Stimulated activated memory B cell treated with anti-CD40 and anti-IgM and Interleukin-4, amounts not matched to agents 10 μg/mL and 1 μg/mL and 100 μg/mL, for 72 hours (primary cell): ENCODE measurements around the gene GABARAP.
A peak's percentile ranks its signal among the peaks of the same experiment; 100 is the strongest.
"Not testable (repeated sequence)": the region's sequence is repeated elsewhere in the genome, so short reads cannot be mapped to it uniquely, and the experiment has no call there.

Experiments
- ATAC-seq: fragments of 150-1000 bp; cut with Tn5 transposase; 2 replicates; pipeline ENCODE4 v1.10.0; 2021
- H3K27ac Mint-ChIP-seq: one replicate; pipeline ENCODE4 v1.8.0; 2022; ENCODE audit warnings: mild to moderate bottlenecking, mixed read lengths
- H3K27me3 Mint-ChIP-seq: one replicate; pipeline ENCODE4 v1.8.0; 2022; ENCODE audit warnings: mixed read lengths
- H3K36me3 Mint-ChIP-seq: one replicate; pipeline ENCODE4 v1.8.0; 2022; ENCODE audit warnings: mixed read lengths
- H3K4me1 Mint-ChIP-seq: one replicate; pipeline ENCODE4 v1.8.0; 2022; ENCODE audit warnings: mixed read lengths
- H3K4me3 Mint-ChIP-seq: one replicate; pipeline ENCODE4 v1.8.0; 2022; ENCODE audit warnings: mild to moderate bottlenecking, moderate library complexity, mixed read lengths
- H3K9me3 Mint-ChIP-seq: one replicate; pipeline ENCODE4 v1.8.0; 2022; ENCODE audit warnings: mixed read lengths

The GABARAP gene

DNA sequence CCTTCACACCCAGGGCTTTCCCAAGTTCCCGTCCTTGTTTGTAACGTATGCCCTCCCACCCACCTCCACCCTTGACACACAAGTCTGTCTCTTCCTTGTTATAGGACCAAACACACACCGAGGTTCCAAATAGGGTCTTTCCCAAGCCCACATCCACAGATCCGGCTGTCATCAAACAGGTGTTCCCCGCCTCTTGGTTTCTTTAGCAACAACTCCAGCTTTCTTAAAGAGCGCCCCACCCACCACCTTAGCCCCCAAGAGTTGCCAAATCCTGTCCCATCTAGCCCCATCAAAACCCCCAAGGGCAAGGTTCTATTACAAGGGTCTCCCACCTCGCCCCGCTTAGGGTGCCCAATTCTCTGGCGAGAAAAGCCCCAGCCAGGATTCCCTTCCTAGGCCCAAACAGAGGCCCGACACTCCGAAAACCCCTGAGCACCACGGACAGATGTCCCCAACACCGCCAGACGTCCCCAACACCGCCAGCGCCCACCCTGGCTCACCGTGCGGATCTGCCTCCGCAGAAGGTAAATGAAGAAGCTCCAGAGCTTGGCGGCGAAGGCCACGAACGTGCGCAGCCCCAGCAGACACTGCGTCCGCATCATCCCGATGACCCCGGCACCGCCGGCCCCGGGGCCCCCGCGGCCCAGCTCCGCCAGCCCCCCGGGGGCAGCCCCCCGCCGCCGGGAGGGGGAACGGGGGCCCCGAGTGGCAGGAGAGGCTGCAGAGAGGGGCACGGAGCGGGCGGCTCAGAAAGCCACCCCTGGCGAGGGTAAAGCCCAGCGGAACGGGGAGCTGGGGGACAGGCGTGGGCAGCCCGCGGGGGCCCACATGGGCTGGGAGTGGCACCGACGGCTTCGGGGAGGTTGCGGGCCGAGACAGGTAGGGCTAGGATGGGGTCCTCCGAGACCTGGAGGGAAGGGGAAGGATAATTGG is 8.7 kb upstream of the GABARAP start:
- peak overlapping the region; percentile 98 for H3K27ac Mint-ChIP-seq
- H3K27me3 Mint-ChIP-seq: no peaks in the 10 kb centered on the region
- H3K4me3 Mint-ChIP-seq: peak overlapping the region; percentile 91
- H3K36me3 Mint-ChIP-seq: peaks cover 39% of the 10 kb centered on the region
- H3K9me3 Mint-ChIP-seq: no peaks in the 10 kb centered on the region
- peak; percentile 6 for ATAC-seq
- peaks cover 47% of the 10 kb centered on the region for H3K4me1 Mint-ChIP-seq

DNA sequence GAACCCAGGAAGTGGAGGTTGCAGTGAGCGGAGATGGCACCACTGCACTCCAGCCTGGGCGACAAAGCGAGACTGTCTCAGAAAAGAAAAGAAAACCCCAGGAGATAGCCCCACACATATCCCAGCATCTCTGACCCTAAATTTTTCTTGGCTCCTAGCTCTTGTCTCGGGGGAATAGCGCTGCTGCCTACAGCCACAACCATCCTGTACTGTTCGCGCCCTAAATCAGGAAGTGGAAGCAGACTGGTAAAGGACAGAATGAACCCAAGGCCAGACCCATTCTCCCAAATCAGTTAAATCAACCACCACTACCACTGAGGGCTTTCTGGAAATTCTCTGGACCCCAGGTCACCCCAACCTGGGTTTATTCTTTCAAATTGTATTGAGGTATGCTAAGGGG is 7.6 kb upstream of the GABARAP start:
- Mint-ChIP-seq H3K4me3 (peak overlapping the region; percentile 91), H3K36me3 (peaks cover 39% of the 10 kb centered on the region), H3K9me3 (no peaks in the 10 kb centered on the region), H3K27ac (peak overlapping the region; percentile 98), H3K4me1 (peaks cover 45% of the 10 kb centered on the region), H3K27me3 (no peaks in the 10 kb centered on the region)
- no peak for ATAC-seq

DNA sequence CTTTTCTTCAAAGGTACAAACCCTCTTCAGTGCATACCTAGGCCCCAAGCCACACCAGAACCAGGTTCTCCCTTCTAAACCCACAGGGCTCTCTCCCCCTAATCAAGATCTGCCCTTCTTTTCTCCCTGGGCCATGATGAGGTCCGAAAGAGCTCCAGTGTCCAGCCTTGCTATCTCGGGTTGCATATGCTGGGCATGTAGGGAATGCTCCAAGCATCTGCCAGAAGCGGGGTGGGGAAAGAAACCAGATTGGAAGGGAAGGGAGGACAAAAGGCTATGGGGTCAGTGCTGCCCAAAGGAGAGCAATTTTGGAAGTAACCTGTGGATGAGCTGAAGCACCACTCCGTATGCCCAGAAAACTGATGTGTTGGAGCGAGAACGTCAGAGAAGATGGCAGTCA is 7.0 kb upstream of the GABARAP start:
- Mint-ChIP-seq H3K9me3 (no peaks in the 10 kb centered on the region), H3K4me3 (peak overlapping the region; percentile 91), H3K4me1 (peaks cover 40% of the 10 kb centered on the region), H3K36me3 (peaks cover 39% of the 10 kb centered on the region), H3K27me3 (no peaks in the 10 kb centered on the region), H3K27ac (peak overlapping the region; percentile 98)
- no peak for ATAC-seq

DNA sequence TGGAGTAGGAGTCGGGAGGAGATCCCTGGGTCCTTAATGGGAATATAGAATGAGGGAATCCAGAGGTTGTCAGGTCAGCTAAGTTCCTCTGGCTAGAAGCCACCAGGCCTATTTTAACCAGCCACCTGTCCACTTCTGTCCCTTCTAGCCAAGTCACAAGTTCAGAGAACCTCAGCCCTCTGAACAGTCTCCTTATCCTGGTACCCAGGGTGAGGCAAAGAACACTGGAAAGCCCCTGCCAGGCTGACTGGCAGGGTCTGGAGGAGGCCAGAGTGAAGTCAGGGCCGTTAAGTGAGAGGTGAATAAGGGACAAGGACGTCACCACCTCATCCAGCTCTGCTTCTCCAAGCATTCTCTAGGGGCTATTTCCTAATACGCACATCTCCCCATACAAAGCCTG is 6.5 kb upstream of the GABARAP start:
- ATAC-seq: no peak
- no peak overlapping the region for H3K27ac Mint-ChIP-seq
- H3K36me3 Mint-ChIP-seq: peaks cover 39% of the 10 kb centered on the region
- peaks cover 40% of the 10 kb centered on the region for H3K4me1 Mint-ChIP-seq
- H3K9me3 Mint-ChIP-seq: no peaks in the 10 kb centered on the region
- H3K27me3 Mint-ChIP-seq: no peaks in the 10 kb centered on the region
- H3K4me3 Mint-ChIP-seq: no peak overlapping the region

DNA sequence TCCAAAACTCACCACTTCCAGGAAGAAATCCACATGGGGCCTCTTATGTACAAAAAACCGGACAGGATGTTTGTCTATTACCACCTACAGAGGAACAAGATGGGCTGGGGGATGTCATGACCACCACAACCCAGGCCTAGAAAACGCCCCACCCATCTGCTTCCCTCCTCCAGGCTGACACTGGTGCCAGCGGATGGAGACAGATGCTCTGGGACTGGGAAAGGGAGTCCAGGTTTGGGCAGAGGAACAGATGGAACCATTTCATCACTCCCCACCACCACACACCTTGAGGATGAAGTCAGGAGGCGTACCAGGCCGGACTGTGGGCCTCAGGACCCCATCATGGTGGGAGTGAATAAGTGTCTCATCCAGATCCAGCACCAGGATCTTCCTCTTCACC is 4.5 kb upstream of the GABARAP start:
- Mint-ChIP-seq H3K4me1 (peaks cover 40% of the 10 kb centered on the region), H3K36me3 (peaks cover 39% of the 10 kb centered on the region), H3K27me3 (no peaks in the 10 kb centered on the region), H3K9me3 (no peaks in the 10 kb centered on the region), H3K4me3 (no peak overlapping the region), H3K27ac (no peak overlapping the region)
- ATAC-seq: no peak

DNA sequence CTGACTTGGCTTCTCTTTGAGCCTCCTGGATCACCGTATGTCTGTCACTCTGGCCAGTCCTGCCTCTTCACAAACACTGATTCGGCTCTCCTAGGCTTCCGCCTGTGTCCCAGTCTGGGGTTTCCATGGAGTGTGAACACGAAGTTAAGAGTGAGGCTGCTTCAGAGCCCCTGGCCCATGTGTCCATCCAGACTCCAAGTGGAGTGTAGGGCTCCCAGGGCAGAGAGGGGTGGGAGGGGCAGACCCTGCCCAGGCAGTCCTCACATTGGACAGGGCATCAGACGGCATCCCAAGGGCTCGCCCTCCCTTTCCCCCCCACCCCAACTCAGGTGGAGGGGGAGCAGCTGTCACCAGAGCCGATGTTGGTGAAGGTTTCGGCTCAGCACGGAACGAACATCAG is 1.6 kb upstream of the GABARAP start:
- Mint-ChIP-seq H3K4me1 (peaks cover 40% of the 10 kb centered on the region), H3K27ac (peak overlapping the region; percentile 94), H3K36me3 (peaks cover 46% of the 10 kb centered on the region)
- not testable (repeated sequence) for H3K9me3 Mint-ChIP-seq, ATAC-seq, H3K27me3 Mint-ChIP-seq, H3K4me3 Mint-ChIP-seq

DNA sequence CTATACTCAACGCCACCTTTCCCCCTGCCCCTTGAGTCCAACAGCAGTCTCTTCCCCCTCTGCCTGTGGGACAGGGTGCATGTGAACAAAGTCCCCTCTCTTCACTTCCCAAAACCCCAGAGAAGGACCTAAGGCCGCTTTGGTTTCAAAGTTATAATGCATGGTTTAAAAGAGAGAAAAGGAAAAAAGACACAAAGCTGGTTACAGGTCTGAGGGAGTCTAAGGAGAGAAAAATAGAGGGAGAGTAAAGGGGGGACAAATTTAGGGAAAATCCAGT is 1.1 kb upstream of the GABARAP start:
- Mint-ChIP-seq H3K27me3 (no peaks in the 10 kb centered on the region), H3K27ac (peak overlapping the region; percentile 94), H3K9me3 (no peaks in the 10 kb centered on the region), H3K36me3 (peaks cover 42% of the 10 kb centered on the region), H3K4me3 (peak overlapping the region; percentile 97), H3K4me1 (peaks cover 35% of the 10 kb centered on the region)
- ATAC-seq: no peak

DNA sequence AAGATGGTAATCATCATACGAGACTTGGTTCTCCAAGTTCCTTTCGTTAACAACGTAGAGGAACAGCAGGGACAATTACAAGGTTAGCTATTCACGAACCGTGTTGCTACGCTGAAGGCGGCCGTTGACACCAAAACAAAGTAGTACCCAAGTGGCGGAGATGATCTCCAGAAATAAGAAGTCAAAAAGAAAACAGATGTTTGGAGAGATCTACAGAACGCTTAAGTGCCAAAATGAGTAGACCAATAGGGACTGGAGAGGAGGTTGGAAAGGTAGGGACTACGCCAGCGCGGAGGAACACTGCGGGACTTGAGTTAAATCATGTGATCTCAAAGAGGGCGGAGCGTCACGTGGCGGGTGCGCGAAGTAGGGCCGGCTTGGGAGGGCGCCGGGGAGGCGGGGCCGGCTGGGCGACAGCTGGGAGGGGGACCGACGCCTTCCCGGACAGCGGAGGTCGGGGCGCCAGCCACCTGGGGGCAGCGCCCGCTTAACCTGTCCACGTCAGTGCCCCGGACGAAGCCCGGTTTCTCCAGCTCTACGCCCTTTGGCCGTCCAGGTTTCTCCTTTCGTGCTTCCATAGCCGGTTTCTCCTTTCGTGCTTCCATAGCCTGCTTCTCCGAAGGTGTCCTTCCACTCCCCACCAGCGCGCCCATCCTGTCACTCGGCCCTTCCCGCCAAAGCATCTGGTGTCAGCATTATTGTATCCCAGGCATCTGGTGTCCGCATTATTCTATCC is 636 bp upstream of the GABARAP start:
- Mint-ChIP-seq H3K4me1 (peaks cover 35% of the 10 kb centered on the region), H3K4me3 (peak overlapping the region; percentile 97), H3K27me3 (no peaks in the 10 kb centered on the region), H3K36me3 (peaks cover 42% of the 10 kb centered on the region), H3K27ac (peak overlapping the region; percentile 94), H3K9me3 (no peaks in the 10 kb centered on the region)
- ATAC-seq: peak; percentile 71

DNA sequence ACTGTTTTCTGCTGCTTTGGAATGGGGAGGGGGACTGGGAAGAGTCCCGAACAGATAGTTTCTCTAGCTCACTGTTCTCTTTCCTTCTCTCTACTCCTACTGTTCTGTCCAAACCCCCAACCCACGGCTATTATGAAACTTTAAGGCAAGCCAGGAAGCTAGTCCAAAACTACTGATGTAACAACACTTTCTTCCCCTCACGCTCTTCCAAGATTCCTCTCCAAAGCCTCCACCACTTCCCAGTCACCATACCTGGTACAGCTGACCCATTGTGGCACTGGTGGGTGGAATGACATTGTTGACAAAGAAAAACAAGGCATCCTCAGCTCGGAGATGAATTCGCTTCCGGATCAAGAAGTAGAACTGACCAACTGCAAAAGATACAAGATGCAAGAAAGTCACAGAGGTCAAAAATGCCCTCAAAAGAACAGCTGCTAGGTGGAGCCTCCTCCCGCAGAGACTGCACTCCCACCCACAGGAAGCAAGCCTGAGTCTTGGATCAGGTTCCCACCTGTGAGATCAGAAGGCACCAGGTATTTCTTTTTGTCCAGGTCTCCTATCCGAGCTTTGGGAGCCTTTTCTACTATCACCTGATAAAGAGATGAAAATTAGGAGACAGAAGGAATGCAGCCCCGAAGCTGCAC is 1.0 kb downstream of the GABARAP start:
- Mint-ChIP-seq H3K27me3 (no peaks in the 10 kb centered on the region), H3K36me3 (peaks cover 45% of the 10 kb centered on the region), H3K9me3 (no peaks in the 10 kb centered on the region), H3K4me1 (peaks cover 47% of the 10 kb centered on the region), H3K4me3 (peak overlapping the region; percentile 97), H3K27ac (peak overlapping the region; percentile 94)
- ATAC-seq: no peak

DNA sequence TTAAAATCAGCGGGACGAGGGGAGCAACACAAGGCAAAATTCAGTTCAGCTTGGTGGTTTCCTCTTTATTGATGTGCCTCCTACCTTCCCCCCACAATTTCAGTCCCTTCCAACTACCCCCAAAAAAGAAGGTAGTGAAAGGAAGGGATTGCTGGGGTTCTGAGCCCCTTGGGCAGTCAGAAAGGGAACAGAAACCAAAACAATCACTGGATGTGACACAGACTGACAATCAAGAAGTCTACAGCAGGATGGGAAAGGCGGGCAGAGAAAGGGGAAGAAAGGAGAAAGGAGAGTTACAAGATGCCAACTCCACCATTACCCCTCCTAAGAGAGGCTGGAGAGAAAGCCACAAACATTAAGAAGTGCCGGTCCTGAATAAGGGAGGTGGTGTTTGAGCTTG is 1.9 kb downstream of the GABARAP start:
- peak overlapping the region; percentile 90 for H3K4me3 Mint-ChIP-seq
- no peak for ATAC-seq
- peaks cover 46% of the 10 kb centered on the region for H3K36me3 Mint-ChIP-seq
- no peaks in the 10 kb centered on the region for H3K9me3 Mint-ChIP-seq
- H3K4me1 Mint-ChIP-seq: peaks cover 55% of the 10 kb centered on the region
- no peaks in the 10 kb centered on the region for H3K27me3 Mint-ChIP-seq
- peak overlapping the region; percentile 94 for H3K27ac Mint-ChIP-seq

DNA sequence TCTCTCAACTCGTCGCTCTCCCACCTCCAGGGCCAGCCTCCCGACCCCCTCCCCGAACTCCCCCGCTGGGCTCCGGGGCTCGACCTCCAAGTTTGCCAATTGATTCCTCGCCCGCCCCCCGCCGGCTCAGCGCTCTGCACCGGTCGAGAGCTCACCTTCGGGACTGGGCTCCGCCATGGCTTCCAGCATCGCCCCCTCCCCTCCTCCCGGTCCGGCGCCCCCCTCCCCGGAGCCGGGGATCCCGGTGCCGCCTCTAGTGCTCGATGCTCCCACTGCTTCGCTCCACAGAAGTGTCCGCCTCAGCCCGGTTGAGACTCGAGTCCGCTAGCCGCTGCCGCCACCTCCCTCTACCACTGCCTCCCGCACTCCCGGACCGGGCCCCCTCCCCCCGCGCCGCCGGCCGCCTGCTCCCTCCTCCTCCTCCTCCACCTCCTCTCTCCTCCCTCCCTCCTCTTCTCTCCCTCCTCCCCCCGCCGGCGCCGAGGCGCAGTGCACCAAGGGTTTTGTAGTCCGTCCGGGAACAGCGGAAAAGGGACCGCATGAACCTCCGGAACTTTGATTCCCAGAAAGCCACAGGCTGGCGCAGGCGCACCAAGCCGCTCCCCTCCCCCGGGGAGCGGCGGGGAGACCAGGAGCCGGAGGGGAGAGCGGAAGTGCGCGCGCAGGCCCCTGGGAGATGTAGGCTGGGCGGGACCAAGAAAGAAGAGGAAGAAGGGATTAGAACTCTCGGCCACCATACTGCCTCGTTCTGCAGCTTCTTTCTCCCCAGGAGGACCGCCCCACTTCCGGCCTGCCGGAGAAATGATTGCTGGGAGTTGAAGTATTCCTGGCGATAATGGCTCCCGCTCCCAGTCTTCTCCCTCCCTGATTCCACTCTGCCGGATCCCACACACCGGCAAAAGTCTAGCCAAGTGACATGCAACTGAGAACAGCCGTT is 2.9 kb downstream of the GABARAP start, which contains the start of gene PHF23:
TSS of gene PHF23 (minus strand) at position 367 of the 937 bp plus-strand sequence. CDS start at position 189, 178 bp downstream.
- peak within 1 kb of the TSS; percentile 94 for H3K27ac Mint-ChIP-seq
- peak; percentile 75 for ATAC-seq
- no peaks in the 10 kb centered on the region for H3K9me3 Mint-ChIP-seq
- H3K4me3 Mint-ChIP-seq: peak within 1 kb of the TSS; percentile 90
- H3K4me1 Mint-ChIP-seq: peaks cover 63% of the 10 kb centered on the region
- H3K36me3 Mint-ChIP-seq: peaks cover 49% of the 10 kb centered on the region
- no peaks in the 10 kb centered on the region for H3K27me3 Mint-ChIP-seq

DNA sequence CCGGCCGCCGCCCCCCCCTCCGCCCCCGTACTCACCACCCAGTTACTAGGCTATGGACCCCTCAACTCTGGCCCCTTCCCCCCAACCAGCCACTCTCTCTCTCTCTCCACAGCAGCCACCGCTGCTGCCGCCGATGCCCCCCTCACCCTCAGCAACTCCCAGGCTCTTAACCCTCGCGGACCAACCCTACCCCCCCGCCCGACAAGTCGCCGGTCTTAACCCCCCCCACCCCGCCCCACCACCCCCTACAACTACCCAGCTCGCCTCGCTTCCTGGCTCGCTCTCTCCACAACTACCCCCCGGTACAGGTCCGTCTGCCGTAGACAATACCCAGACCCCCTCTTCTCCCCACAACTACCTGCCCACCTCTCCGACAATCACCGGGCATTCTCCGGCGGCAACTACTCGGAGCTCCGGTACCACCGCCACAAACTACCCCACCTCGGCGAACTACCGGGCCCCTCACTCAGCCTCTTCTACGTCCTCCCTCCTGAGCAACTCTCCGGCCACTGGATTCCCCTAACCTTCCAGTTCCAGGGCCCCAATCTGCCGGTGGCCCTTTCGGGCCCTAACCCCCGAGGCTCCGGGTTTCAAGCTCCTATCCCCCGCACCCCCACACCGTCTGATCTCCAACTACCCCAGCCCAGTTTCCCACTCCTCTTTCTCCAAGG is 3.7 kb downstream of the GABARAP start:
- H3K27ac Mint-ChIP-seq: peak overlapping the region; percentile 94
- no peaks in the 10 kb centered on the region for H3K27me3 Mint-ChIP-seq
- peaks cover 46% of the 10 kb centered on the region for H3K36me3 Mint-ChIP-seq
- H3K9me3 Mint-ChIP-seq: no peaks in the 10 kb centered on the region
- ATAC-seq: no peak
- peaks cover 65% of the 10 kb centered on the region for H3K4me1 Mint-ChIP-seq
- peak overlapping the region; percentile 90 for H3K4me3 Mint-ChIP-seq

DNA sequence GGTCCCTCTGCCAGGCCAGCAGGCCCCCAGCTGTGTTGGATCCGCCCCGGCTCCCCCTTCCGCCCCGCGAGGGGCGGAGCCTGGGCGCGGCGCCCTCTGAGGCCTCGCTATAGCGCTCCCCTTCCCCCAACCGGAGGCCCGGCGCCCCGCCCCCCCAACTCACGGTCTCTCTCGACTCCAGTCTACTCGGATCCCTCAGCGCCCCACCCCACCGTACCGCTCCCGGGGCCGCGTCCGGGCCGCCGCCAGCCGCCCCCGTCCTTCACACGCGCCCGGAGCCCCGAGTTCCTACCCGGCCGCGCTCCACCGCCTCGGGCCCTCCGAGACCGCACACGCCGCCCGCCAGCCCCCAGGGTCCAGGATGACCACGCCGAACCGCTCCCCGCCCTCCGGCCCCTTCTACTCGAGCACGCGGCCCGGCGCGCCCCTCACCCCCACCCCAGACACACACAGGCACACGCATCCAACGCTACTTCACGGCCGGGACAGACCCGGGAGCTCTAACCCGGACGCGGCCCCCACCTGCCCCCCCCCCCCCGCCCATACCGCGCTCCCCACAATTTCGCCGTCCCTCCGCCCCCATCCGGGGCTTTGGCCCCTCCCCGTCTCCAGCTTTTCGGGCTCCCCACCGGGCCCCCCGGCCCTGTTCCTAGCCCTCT is 4.4 kb downstream of the GABARAP start:
- Mint-ChIP-seq H3K36me3 (peaks cover 42% of the 10 kb centered on the region), H3K9me3 (no peaks in the 10 kb centered on the region), H3K27me3 (no peaks in the 10 kb centered on the region), H3K4me1 (peaks cover 66% of the 10 kb centered on the region), H3K27ac (peak overlapping the region; percentile 94), H3K4me3 (peak overlapping the region; percentile 90)
- ATAC-seq: peak; percentile 44
